HepG2 (cell line): ENCODE results near the gene ZNF763.

Source experiments
- CBX5 ChIP-seq: sonication (generic); formaldehyde crosslinking; IDR thresholded peaks from 2 replicates; pipeline ENCODE4 v1.4.0; 2020; ENCODE audit warnings: missing genetic modification reagents, borderline replicate concordance
- CCAR2 ChIP-seq: fragments of 200-400 bp; formaldehyde crosslinking; optimal IDR thresholded peaks from 2 replicates; pipeline ENCODE3; 2018; ENCODE audit warnings: low read depth, mild to moderate bottlenecking, low read length, moderate library complexity
- CHCHD3 ChIP-seq: sonication (generic); formaldehyde crosslinking; IDR thresholded peaks from 2 replicates; pipeline ENCODE4 v1.8.0; 2022; ENCODE audit warnings: mild to moderate bottlenecking, missing genetic modification reagents, moderate library complexity
- CREB1 ChIP-seq, 2 experiments: fragments of 450-650 bp in 1 of 2; IDR thresholded peaks; 2 replicates each; pipeline ENCODE4 v1.6.1; 2016 to 2017; ENCODE audit warnings: control low read depth in 1 of 2, mild to moderate bottlenecking in 1 of 2, missing compliant biosample characterization in 1 of 2, missing genetic modification characterization in 1 of 2
- HMG20A ChIP-seq: IDR thresholded peaks from 2 replicates; pipeline ENCODE4 v1.6.1; 2016; ENCODE audit warnings: borderline replicate concordance
- MAZ ChIP-seq, 2 experiments: sonication (generic) in 1 of 2; formaldehyde crosslinking in 1 of 2; IDR thresholded peaks; 2 replicates each; pipeline versions ENCODE4 v1.5.0 to v1.6.1; 2012 to 2020; ENCODE audit warnings: low read depth in 2 of 2, mild to moderate bottlenecking in 2 of 2, borderline replicate concordance in 1 of 2, improper control_type of control experiment in 1 of 2, low read length in 1 of 2, missing genetic modification reagents in 1 of 2, moderate library complexity in 1 of 2
- MYC ChIP-seq: sonication (generic); formaldehyde crosslinking; IDR thresholded peaks from 2 replicates; pipeline ENCODE4 v1.9.0; 2021; ENCODE audit warnings: missing genetic modification reagents, borderline replicate concordance
- SIX4 ChIP-seq: sonication (generic); formaldehyde crosslinking; IDR thresholded peaks from 2 replicates; pipeline ENCODE4 v1.4.0; 2020; ENCODE audit warnings: missing genetic modification reagents
- U2AF2 ChIP-seq: fragments of 200-400 bp; formaldehyde crosslinking; IDR thresholded peaks from 2 replicates; pipeline ENCODE4 v1.6.1; 2017; ENCODE audit warnings: low read depth, mild to moderate bottlenecking, low read length
- ZNF12 ChIP-seq: sonication (generic); formaldehyde crosslinking; IDR thresholded peaks from 2 replicates; pipeline ENCODE4 v1.5.0; 2020; ENCODE audit warnings: missing genetic modification reagents
- ZNF234 ChIP-seq: sonication (generic); formaldehyde crosslinking; conservative IDR thresholded peaks from 2 replicates; pipeline ENCODE4 v1.5.1; 2020; ENCODE audit warnings: mild to moderate bottlenecking, missing genetic modification reagents
- ZNF333 ChIP-seq: sonication (generic); formaldehyde crosslinking; IDR thresholded peaks from 2 replicates; pipeline ENCODE4 v1.4.0; 2020; ENCODE audit warnings: mild to moderate bottlenecking, missing genetic modification reagents, borderline replicate concordance
- TF ChIP-seq, protein P1 (sequence below): sonication (generic); formaldehyde crosslinking; IDR thresholded peaks from 2 replicates; pipeline ENCODE4 v1.4.0; 2020; ENCODE audit warnings: missing genetic modification reagents

DNA sequence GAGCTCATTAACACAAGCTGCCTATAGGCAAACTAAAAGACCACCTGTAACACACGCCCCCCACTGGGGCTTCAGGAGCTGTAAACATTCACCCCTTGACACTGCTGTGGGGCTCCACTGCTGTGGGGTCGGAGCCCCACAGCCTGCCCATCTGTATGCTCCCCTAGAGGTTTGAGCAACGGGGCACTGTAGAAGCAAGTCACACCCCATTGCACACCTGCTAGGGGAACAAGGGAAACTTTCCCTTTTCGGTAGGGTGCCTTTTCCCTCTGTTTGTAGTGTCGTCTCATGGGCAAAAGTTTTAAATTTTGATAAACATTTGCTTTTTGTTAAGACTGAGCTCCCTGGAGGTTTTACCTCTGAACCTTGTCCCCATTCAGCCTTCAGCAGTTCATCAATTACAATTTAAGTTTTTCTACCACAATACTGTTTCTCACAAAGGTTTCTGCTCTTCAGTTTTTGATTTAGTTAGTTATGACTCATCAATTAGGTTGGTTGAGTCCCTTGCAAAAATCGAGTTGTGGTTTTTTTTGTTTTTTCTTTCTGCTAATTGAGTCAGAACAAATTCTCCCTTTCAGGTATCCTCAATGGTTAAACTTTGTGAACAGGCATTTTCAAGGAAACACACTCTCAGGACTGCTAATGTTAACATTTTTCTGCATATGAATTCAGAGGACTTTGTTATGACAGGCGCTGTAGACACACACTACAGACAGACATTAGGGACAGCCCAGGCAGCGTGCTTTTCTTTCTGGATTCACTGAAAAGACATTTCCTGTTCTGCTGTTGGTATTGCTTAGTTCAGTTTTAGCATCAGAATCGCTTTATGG, 35.5 kb downstream of the ZNF763 start:
- TF ChIP-seq CCAR2 (no peak), SIX4 (no peak), MAZ (IDR thresholded peaks at IDR 0.05; ENCODE audit: borderline replicate concordance, low read depth, low read length) (no peak), MAZ (CRISPR knock-in tag; IDR thresholded peaks at IDR 0.05; ENCODE audit: low read depth) (no peak), MYC (CRISPR knock-in tag) (no peak), ZNF234 (no peak), HMG20A (CRISPR knock-in tag) (no peak), ZNF333 (CRISPR knock-in tag) (no peak), U2AF2 (no peak), CREB1 (IDR thresholded peaks at IDR 0.05) (no peak), CREB1 (CRISPR knock-in tag; IDR thresholded peaks at IDR 0.05) (no peak), CBX5 (CRISPR knock-in tag) (no peak), CHCHD3 (CRISPR knock-in tag) (no peak), ZNF12 (CRISPR knock-in tag) (no peak)
- TF ChIP-seq, protein P1, sequence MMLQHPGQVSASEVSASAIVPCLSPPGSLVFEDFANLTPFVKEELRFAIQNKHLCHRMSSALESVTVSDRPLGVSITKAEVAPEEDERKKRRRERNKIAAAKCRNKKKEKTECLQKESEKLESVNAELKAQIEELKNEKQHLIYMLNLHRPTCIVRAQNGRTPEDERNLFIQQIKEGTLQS (CRISPR knock-in tag), result no peak
